CD4-positive, CD25-positive, alpha-beta regulatory T cell (primary cell): ENCODE results near the gene HOMER3. TPM values are rescaled to one million over a fixed set of nuclear protein-coding genes. Genes with fewer than 3 reads are reported as not detected.
"Not testable (repeated sequence)": the region's sequence is repeated elsewhere in the genome, so short reads cannot be mapped to it uniquely, and the experiment has no call there.

Experiments
- ATAC-seq, 2 donors: fragments of 150-1000 bp; cut with Tn5 transposase; one replicate each; pipeline ENCODE4 v1.10.0; 2021; ENCODE audit warnings: low read depth in 2 of 2, moderate number of reproducible peaks in 2 of 2, moderate library complexity in 1 of 2
- DNase-seq, 3 donors: peaks; one replicate each; pipeline versions ENCODE4 v3.0.0 to v3.0.0-alpha.2; 2012 to 2022; ENCODE audit warnings: mixed read lengths in 1 of 3
- H3K27ac ChIP-seq: one replicate; pipeline ENCODE4 v1.7.0; 2013; ENCODE audit warnings: mild to moderate bottlenecking, low read length; ENCODE audit not compliant: insufficient read depth, poor library complexity, severe bottlenecking
- H3K27me3 ChIP-seq: one replicate; pipeline ENCODE4 v1.7.0; 2013; ENCODE audit warnings: low read length; ENCODE audit not compliant: control insufficient read depth, insufficient read depth
- H3K36me3 ChIP-seq: one replicate; pipeline ENCODE4 v1.7.0; 2013; ENCODE audit warnings: mild to moderate bottlenecking, low read length, moderate library complexity; ENCODE audit not compliant: control insufficient read depth, insufficient read depth
- H3K4me1 ChIP-seq: 2 replicates; pipeline ENCODE4 v1.7.0; 2013; ENCODE audit warnings: mild to moderate bottlenecking, low read length; ENCODE audit not compliant: insufficient read depth, control insufficient read depth, poor library complexity, severe bottlenecking
- H3K4me3 ChIP-seq: one replicate; pipeline ENCODE4 v1.7.0; 2013; ENCODE audit warnings: low read depth, mild to moderate bottlenecking, low read length, moderate library complexity
- H3K9me3 ChIP-seq, 2 experiments: 1 replicate in 1 of 2; 2 replicates in 1 of 2; pipeline ENCODE4 v1.7.0; 2013; ENCODE audit warnings: low read length in 2 of 2, mild to moderate bottlenecking in 1 of 2, moderate library complexity in 1 of 2; ENCODE audit not compliant: control insufficient read depth in 2 of 2
- H3K27ac Mint-ChIP-seq, 3 donors: one replicate each; pipeline ENCODE4 v1.8.0; 2020 to 2022; ENCODE audit warnings: mild to moderate bottlenecking in 3 of 3, mixed read lengths in 3 of 3, moderate library complexity in 2 of 3
- H3K27me3 Mint-ChIP-seq: one replicate; pipeline ENCODE4 v1.8.0; 2022; ENCODE audit warnings: mild to moderate bottlenecking, mixed read lengths
- H3K36me3 Mint-ChIP-seq: one replicate; pipeline ENCODE4 v1.8.0; 2020; ENCODE audit warnings: mixed read lengths
- H3K4me1 Mint-ChIP-seq, 4 donors: one replicate each; pipeline ENCODE4 v1.8.0; 2020 to 2022; ENCODE audit warnings: mixed read lengths in 4 of 4, mild to moderate bottlenecking in 1 of 4
- H3K4me3 Mint-ChIP-seq, 4 donors: one replicate each; pipeline ENCODE4 v1.8.0; 2020 to 2022; ENCODE audit warnings: mild to moderate bottlenecking in 4 of 4, mixed read lengths in 4 of 4, moderate library complexity in 3 of 4
- H3K9me3 Mint-ChIP-seq, 7 donors: one replicate each; pipeline ENCODE4 v1.8.0; 2020 to 2022; ENCODE audit warnings: mixed read lengths in 7 of 7, mild to moderate bottlenecking in 3 of 7, moderate library complexity in 2 of 7
- polyA plus RNA-seq, 4 donors: library from polyadenylated mRNA; unstranded; fragments of 300-500 nt; fragmentation: Illumina TruSeq; gene quantifications; one replicate each; pipeline ENCODE4 v1.2.3, GENCODE V29; 2021
- total RNA-seq: library from RNA; stranded (reverse); gene quantifications from one replicate; pipeline ENCODE4 v1.2.3, GENCODE V29; 2022

Gene HOMER3
- total and polyA plus RNA-seq, 5 donors from 2014 or later = 2.8 to 3.9 (median 3.5) TPM

- peaks cover 0 to 50% (median 15%) of the 10 kb centered on the region in 4 donors for H3K4me1 Mint-ChIP-seq
- peaks cover 19% of the 10 kb centered on the region for H3K36me3 Mint-ChIP-seq
- Histone ChIP-seq H3K9me3 (no peaks in the 10 kb centered on the region), H3K36me3 (peaks cover 31% of the 10 kb centered on the region), H3K27ac (peak overlapping the region; percentile 77), H3K27me3 (no peaks in the 10 kb centered on the region), H3K4me3 (peak overlapping the region; percentile 97), H3K4me1 (peaks cover 31% of the 10 kb centered on the region)
- peak overlapping the region in 2 of 3 donors; percentile 93 to 98 for H3K27ac Mint-ChIP-seq
- DNase-seq (no peak), ATAC-seq (no peak)
- H3K4me3 Mint-ChIP-seq = peak overlapping the region in 3 of 4 donors; percentile 76 to 90 (median 82)
- H3K27me3 Mint-ChIP-seq = no peaks in the 10 kb centered on the region
- H3K9me3 Mint-ChIP-seq = no peaks in the 10 kb centered on the region
Measured at GRCh38 chr19:18920400-18920799, 20.6 kb downstream of the HOMER3 start.

- Histone ChIP-seq H3K36me3 (peaks cover 32% of the 10 kb centered on the region), H3K9me3 (no peaks in the 10 kb centered on the region), H3K27me3 (no peaks in the 10 kb centered on the region), H3K4me3 (peak overlapping the region; percentile 97), H3K4me1 (peaks cover 31% of the 10 kb centered on the region), H3K27ac (peak overlapping the region; percentile 77)
- Mint-ChIP-seq H3K27me3 (no peaks in the 10 kb centered on the region), H3K4me3 (peak overlapping the region; percentile 76 to 90 (median 83)), H3K27ac (peak overlapping the region; percentile 70 to 98 (median 93)), H3K4me1 (peaks cover 0 to 55% (median 16%) of the 10 kb centered on the region in 4 donors), H3K9me3 (no peaks in the 10 kb centered on the region), H3K36me3 (peaks cover 19% of the 10 kb centered on the region)
- no peak for DNase-seq
- ATAC-seq = no peak
Measured at GRCh38 chr19:18919900-18920214, 21.2 kb downstream of the HOMER3 start.

GRCh38 chr19:18919086-18919899 is 21.7 kb downstream of the HOMER3 start, which contains the start of the genes COPE and DDX49:
Gene COPE (minus strand): TSS chr19:18919387. CDS start chr19:18919348, 39 bp downstream.
Gene DDX49 (plus strand): TSS chr19:18919715. CDS start chr19:18919742, 27 bp downstream.
- ATAC-seq = peak; percentile 95 to 97
- peak; percentile 98 to 100 (median 99) for DNase-seq
- Histone ChIP-seq H3K36me3 (peaks cover 31% of the 10 kb centered on the region), H3K4me1 (peaks cover 31% of the 10 kb centered on the region), H3K27me3 (no peaks in the 10 kb centered on the region), H3K27ac (peak within 1 kb of the TSS; percentile 94), H3K4me3 (peak within 1 kb of the TSS; percentile 97), H3K9me3 (no peaks in the 10 kb centered on the region)
- peak within 1 kb of the TSS; percentile 76 to 90 (median 83) for H3K4me3 Mint-ChIP-seq
- peaks cover 0 to 57% (median 16%) of the 10 kb centered on the region in 4 donors for H3K4me1 Mint-ChIP-seq
- H3K36me3 Mint-ChIP-seq = peaks cover 15% of the 10 kb centered on the region
- H3K9me3 Mint-ChIP-seq = no peaks in the 10 kb centered on the region
- no peaks in the 10 kb centered on the region for H3K27me3 Mint-ChIP-seq
- peak within 1 kb of the TSS; percentile 83 to 98 (median 93) for H3K27ac Mint-ChIP-seq

- not testable (repeated sequence) for H3K27ac ChIP-seq, H3K9me3 Mint-ChIP-seq, H3K27me3 ChIP-seq, H3K27me3 Mint-ChIP-seq, H3K4me3 ChIP-seq, ATAC-seq, DNase-seq, H3K9me3 ChIP-seq
- Mint-ChIP-seq H3K27ac (peak overlapping the region in 2 of 3 donors; percentile 49 to 65), H3K36me3 (peaks cover 17% of the 10 kb centered on the region), H3K4me1 (peaks cover 0 to 66% (median 16%) of the 10 kb centered on the region in 4 donors), H3K4me3 (peak overlapping the region; percentile 51 to 90 (median 76))
- peaks cover 34% of the 10 kb centered on the region for H3K4me1 ChIP-seq
- H3K36me3 ChIP-seq = peaks cover 17% of the 10 kb centered on the region
Measured at GRCh38 chr19:18917593-18917992, 23.4 kb downstream of the HOMER3 start.

GRCh38 chr19:18915639-18916038 is 25.4 kb downstream of the HOMER3 start:
- Histone ChIP-seq H3K27me3 (no peaks in the 10 kb centered on the region), H3K9me3 (no peaks in the 10 kb centered on the region), H3K4me3 (no peak overlapping the region), H3K27ac (no peak overlapping the region), H3K36me3 (peaks cover 16% of the 10 kb centered on the region), H3K4me1 (peaks cover 34% of the 10 kb centered on the region)
- peaks cover 0 to 60% (median 14%) of the 10 kb centered on the region in 4 donors for H3K4me1 Mint-ChIP-seq
- H3K36me3 Mint-ChIP-seq = peaks cover 17% of the 10 kb centered on the region
- DNase-seq = peak in 2 of 3 donors; percentile 41 to 53
- ATAC-seq = no peak
- H3K9me3 Mint-ChIP-seq = no peaks in the 10 kb centered on the region
- peak overlapping the region in 3 of 4 donors; percentile 41 to 80 (median 69) for H3K4me3 Mint-ChIP-seq
- H3K27ac Mint-ChIP-seq = peak overlapping the region in 1 of 3 donors; percentile 20
- no peaks in the 10 kb centered on the region for H3K27me3 Mint-ChIP-seq

GRCh38 chr19:18913466-18913865 is 27.6 kb downstream of the HOMER3 start:
- Histone ChIP-seq H3K27me3 (no peaks in the 10 kb centered on the region), H3K36me3 (peaks cover 29% of the 10 kb centered on the region), H3K27ac (no peak overlapping the region), H3K4me3 (no peak overlapping the region), H3K4me1 (peaks cover 19% of the 10 kb centered on the region), H3K9me3 (no peaks in the 10 kb centered on the region)
- no peak overlapping the region for H3K27ac Mint-ChIP-seq
- H3K9me3 Mint-ChIP-seq = no peaks in the 10 kb centered on the region
- H3K27me3 Mint-ChIP-seq = no peaks in the 10 kb centered on the region
- peaks cover 14% of the 10 kb centered on the region for H3K36me3 Mint-ChIP-seq
- H3K4me3 Mint-ChIP-seq = no peak overlapping the region
- H3K4me1 Mint-ChIP-seq = peaks cover 0 to 43% (median 14%) of the 10 kb centered on the region in 4 donors
- DNase-seq = no peak
- ATAC-seq = no peak

GRCh38 chr19:18912933-18913332 is 28.1 kb downstream of the HOMER3 start:
- Mint-ChIP-seq H3K9me3 (no peaks in the 10 kb centered on the region), H3K27me3 (no peaks in the 10 kb centered on the region), H3K36me3 (peaks cover 14% of the 10 kb centered on the region), H3K4me3 (no peak overlapping the region), H3K4me1 (peaks cover 0 to 38% (median 14%) of the 10 kb centered on the region in 4 donors), H3K27ac (no peak overlapping the region)
- Histone ChIP-seq H3K9me3 (no peaks in the 10 kb centered on the region), H3K4me3 (no peak overlapping the region), H3K27me3 (no peaks in the 10 kb centered on the region), H3K4me1 (peaks cover 14% of the 10 kb centered on the region), H3K27ac (no peak overlapping the region), H3K36me3 (peaks cover 29% of the 10 kb centered on the region)
- DNase-seq (no peak), ATAC-seq (peak in 1 of 2 donors; percentile 21)
